Activated CD4-positive, alpha-beta T cell treated with anti-CD3 and anti-CD28 coated beads, Interleukin-2, Interleukin-4, amounts not matched to agents 100 ng/mL and 50 ng/mL, durations not matched to agents 16 hours and 8 hours (primary cell): ENCODE measurements around the gene RGS6.

Source experiments
- DNase-seq: peaks from one replicate; pipeline ENCODE4 v3.0.0-alpha.2; 2020; ENCODE audit warnings: low spot score

Gene RGS6

GRCh38 chr14:72404998-72405397 lies 472.8 kb downstream of the RGS6 start:
- no peak for DNase-seq

- no peak for DNase-seq
Observed at GRCh38 chr14:72408020-72408419, 475.8 kb downstream of the RGS6 start.

- no peak for DNase-seq
Observed at GRCh38 chr14:72409047-72409446, 476.8 kb downstream of the RGS6 start.

GRCh38 chr14:72416081-72416849 lies 484.0 kb downstream of the RGS6 start:
- no peak for DNase-seq

- DNase-seq = no peak
Observed at GRCh38 chr14:72416892-72417291, 484.7 kb downstream of the RGS6 start.

- DNase-seq = no peak
Observed at GRCh38 chr14:72418806-72419205, 486.6 kb downstream of the RGS6 start.

GRCh38 chr14:72419226-72419775 lies 487.1 kb downstream of the RGS6 start:
- DNase-seq = no peak

- DNase-seq = peak; percentile 83
Observed at GRCh38 chr14:72420749-72421474, 488.7 kb downstream of the RGS6 start.

GRCh38 chr14:72423957-72424356 lies 491.7 kb downstream of the RGS6 start:
- no peak for DNase-seq

- DNase-seq = no peak
Observed at GRCh38 chr14:72430457-72430856, 498.2 kb downstream of the RGS6 start.

- DNase-seq = no peak
Observed at GRCh38 chr14:72432748-72433147, 500.5 kb downstream of the RGS6 start.

GRCh38 chr14:72433511-72433910 lies 501.3 kb downstream of the RGS6 start:
- no peak for DNase-seq

- no peak for DNase-seq
Observed at GRCh38 chr14:72434856-72435255, 502.6 kb downstream of the RGS6 start.

- DNase-seq = peak; percentile 69
Observed at GRCh38 chr14:72439707-72440106, 507.5 kb downstream of the RGS6 start.

GRCh38 chr14:72443256-72443655 lies 511.0 kb downstream of the RGS6 start:
- peak; percentile 24 for DNase-seq

GRCh38 chr14:72443991-72444441 lies 511.8 kb downstream of the RGS6 start:
- DNase-seq = peak; percentile 62

- DNase-seq = no peak
Observed at GRCh38 chr14:72444701-72445100, 512.5 kb downstream of the RGS6 start.

GRCh38 chr14:72448212-72448611 lies 516.0 kb downstream of the RGS6 start:
- DNase-seq = no peak

GRCh38 chr14:72450473-72451044 lies 518.3 kb downstream of the RGS6 start:
- no peak for DNase-seq

- peak; percentile 71 for DNase-seq
Observed at GRCh38 chr14:72451054-72451972, 519.1 kb downstream of the RGS6 start.

GRCh38 chr14:72452774-72453173 lies 520.5 kb downstream of the RGS6 start:
- no peak for DNase-seq
